Measurements from ENCODE around the gene CCDC12.

- no peak for TF ChIP-seq CTCF (IDR thresholded peaks at IDR 0.05)
- no peak for TF ChIP-seq ZFX (IDR thresholded peaks at IDR 0.05; ENCODE audit: borderline replicate concordance)
Observed at GRCh38 chr3:46903341-46904302, 72.9 kb downstream of the CCDC12 start.
